ENCODE data around the gene C6orf132.

DNA sequence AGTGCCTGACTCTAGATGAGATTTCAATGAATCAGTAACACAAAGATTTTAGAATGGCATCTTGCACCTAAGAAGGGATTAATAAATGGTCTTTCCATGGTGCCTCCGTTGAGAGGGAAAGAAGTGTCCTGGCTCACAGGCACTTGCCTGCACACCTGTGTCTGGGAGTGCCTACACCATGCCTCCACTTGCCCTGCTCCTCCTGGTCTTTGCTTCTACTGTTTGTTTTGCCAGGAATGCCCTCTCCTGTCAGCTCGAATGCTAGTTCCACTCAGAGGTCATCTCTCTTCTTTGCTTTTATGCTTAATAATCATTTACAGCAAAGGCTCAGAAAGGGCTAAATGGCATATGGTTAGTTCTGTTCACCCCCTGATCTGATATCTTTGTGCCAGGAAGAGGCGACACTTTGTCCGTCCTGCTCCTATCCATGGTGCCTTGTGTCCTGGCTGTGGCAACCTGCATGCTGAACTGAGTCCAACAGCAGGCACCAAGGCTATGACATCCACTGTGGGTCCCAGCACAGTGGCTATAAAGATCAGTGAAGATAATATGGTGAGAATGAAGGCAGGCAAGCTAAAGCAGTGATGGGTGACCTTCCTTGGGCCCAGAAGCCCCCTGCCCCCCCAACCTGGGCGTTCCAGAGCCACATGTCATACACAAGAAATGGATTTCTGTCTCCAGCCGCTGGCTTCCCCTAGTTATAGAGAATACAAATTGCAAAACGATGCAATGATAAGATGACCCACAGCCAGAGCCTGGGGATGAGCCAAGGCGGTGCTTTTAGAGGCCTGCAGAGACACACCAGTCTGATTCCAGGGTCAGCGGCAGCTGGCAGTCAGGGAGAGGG lies 1.4 kb downstream of the C6orf132 start:
- TF ChIP-seq POLR2A (IDR thresholded peaks at IDR 0.05) (no peak), CTCF (IDR thresholded peaks at IDR 0.05) (no peak)

Data from body of pancreas (tissue), 4 donors.